Caki2 (cell line): ENCODE data around the gene ARID1B. TPM values are rescaled to one million over a fixed set of nuclear protein-coding genes. Genes with fewer than 3 reads are reported as not detected.

Experiments
- DNase-seq: peaks from one replicate; pipeline ENCODE4 v3.0.0-alpha.2; 2015; ENCODE audit warnings: low read depth
- in situ Hi-C: cut with HindIII; loops from 2 replicates; pipeline ENCODE4 v1.10.0; 2016; ENCODE audit warnings: low sequenced_read_pairs, low pct_unique_long_range_greater_than_20kb, mixed read lengths
- total RNA-seq: library from RNA; depleted of rRNA; stranded (reverse); fragments of >200 nt; shearing (Covaris generic); gene quantifications from 2 replicates; pipeline ENCODE4 v1.2.3, GENCODE V29; 2014; ENCODE audit warnings: low replicate concordance

The ARID1B gene
- total RNA-seq, 1 experiment from 2014 or later, result 6.9 TPM

DNA sequence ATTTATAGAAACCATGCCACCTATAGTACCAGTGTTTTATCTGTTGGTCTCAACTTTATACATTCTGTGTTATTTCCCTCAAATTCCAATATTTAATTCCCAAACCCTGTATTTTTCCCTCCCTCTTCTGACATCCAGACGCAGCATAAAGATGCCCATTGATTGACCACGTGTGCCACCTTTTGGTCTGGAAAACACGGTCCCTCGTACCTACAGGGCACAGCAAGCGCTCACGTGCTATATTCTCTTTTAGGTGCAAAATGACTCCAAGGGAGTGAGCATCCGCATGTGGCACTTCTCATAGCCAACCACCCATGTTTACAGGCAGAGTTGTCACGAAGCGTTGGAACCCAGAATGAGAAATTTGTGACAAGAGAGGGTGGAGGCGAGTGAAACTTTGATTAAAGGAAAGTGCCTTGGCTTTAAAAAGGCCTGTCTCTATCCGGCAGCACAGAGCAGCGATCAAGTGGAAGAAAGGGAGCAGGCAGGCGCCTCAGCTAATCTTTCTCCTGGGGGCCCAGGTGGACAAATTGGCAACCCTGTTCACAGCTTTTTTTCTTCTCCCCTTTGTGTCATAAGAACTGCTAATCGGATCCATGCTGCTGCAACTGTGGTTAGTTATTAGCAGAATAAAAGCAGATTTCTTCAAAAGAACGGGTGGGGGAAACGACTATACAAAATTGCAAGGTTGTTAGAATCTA lies 320.2 kb downstream of the ARID1B start:
- no peak for DNase-seq
- in situ Hi-C loops, result no loop called here

- no peak for DNase-seq
- in situ Hi-C loops, result no loop called here
These were observed 321.8 kb downstream of the ARID1B start for GRCh38 chr6:157098999-157099398.

- in situ Hi-C loops, result no loop called here
- DNase-seq, result no peak
These were observed 322.9 kb downstream of the ARID1B start for GRCh38 chr6:157099912-157100593.

DNA sequence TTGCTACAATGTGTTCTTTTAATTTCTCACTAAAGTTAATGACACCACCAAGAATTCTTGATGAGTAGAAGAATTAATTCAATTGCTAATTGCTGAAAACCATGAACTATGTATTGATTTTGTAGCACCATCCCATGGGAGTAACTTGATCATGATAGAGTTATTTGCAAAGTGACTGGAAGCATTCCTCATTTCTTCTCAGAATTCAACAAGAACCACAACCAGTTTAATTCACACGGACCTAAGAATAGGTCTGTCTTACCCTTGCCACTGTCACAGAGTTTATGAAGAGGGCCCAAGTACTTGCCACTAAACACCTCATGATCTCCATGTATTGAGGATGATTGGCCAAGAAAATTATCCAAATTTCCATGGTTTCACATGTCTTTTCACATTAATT lies 324.0 kb downstream of the ARID1B start:
- in situ Hi-C loops, result no loop called here
- DNase-seq, result no peak

- in situ Hi-C loops, result no loop called here
- DNase-seq, result no peak
These were observed 327.6 kb downstream of the ARID1B start for GRCh38 chr6:157104803-157105202.

DNA sequence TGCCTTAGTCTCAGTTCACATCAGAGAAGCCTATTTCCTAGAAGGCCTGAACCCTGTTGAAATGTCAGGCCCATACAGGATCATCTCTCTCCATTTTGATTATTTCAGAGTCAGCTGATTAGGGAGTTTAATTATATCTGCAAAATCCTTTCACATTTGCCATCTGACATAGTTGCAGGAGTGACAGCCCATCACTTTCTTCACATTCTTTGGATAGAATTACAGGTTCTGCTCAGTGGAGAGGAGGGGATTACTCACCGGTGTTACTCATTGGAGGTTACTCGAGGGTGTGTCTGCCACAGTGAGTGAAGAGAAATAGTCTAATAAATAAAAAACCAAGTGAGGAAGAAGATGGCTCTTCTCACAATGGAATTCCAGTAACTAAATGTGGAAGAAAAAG lies 329.3 kb downstream of the ARID1B start:
- in situ Hi-C loops, result no loop called here
- DNase-seq, result peak; percentile 57

GRCh38 chr6:157107571-157107914 lies 330.4 kb downstream of the ARID1B start:
- in situ Hi-C loops, result no loop called here
- DNase-seq, result no peak

GRCh38 chr6:157107915-157108651 lies 330.9 kb downstream of the ARID1B start:
- peak; percentile 60 for DNase-seq
- in situ Hi-C loops, result no loop called here

GRCh38 chr6:157108923-157109322 lies 331.7 kb downstream of the ARID1B start:
- in situ Hi-C loops, result no loop called here
- no peak for DNase-seq

DNA sequence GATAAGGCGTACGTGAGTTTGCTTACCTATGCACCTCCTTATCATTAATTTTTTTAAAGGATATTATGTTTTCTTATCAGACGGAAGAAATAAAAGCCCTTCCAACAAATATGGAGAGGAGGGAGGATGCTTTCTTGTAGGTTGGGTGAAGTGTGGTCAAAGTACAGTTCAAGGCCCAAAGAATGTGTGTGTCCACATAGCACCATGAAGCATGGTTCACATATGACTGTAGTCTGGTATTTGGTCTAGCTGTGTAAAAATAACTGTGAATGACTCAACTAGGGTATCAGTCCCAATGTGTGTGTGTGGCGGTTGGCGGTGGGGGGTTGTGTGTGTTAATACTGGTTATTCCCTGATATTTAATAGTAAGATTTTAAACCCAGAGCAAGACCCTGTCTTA lies 333.4 kb downstream of the ARID1B start:
- in situ Hi-C loops, result no loop called here
- no peak for DNase-seq

DNA sequence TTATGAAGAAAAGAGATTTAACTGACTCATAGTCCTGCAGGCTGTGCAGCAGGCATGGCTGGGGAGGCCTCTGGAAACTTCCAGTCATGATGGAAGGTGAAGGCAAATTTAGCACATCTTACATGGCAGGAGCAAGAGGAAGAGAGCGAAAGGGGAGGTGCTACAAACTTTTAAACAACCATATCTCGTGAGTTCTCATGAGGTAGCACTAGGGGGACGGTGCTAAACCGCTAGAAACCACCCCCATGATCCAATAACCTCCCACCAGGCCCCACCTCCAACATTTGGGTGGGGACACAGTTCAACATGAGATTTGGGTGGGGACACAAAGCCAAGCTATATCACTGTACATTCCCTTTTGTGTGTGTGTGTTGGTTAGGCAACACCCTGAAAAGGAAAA lies 336.2 kb downstream of the ARID1B start:
- DNase-seq, result no peak
- in situ Hi-C loops, result no loop called here

GRCh38 chr6:157116426-157116825 lies 339.2 kb downstream of the ARID1B start:
- no peak for DNase-seq
- in situ Hi-C loops, result no loop called here

GRCh38 chr6:157117431-157118095 lies 340.4 kb downstream of the ARID1B start:
- in situ Hi-C loops, result no loop called here
- DNase-seq, result no peak

GRCh38 chr6:157119502-157120027 lies 342.4 kb downstream of the ARID1B start:
- DNase-seq, result no peak
- in situ Hi-C loops, result no loop called here

- in situ Hi-C loops, result no loop called here
These were observed 343.5 kb downstream of the ARID1B start for GRCh38 chr6:157120534-157121232.

DNA sequence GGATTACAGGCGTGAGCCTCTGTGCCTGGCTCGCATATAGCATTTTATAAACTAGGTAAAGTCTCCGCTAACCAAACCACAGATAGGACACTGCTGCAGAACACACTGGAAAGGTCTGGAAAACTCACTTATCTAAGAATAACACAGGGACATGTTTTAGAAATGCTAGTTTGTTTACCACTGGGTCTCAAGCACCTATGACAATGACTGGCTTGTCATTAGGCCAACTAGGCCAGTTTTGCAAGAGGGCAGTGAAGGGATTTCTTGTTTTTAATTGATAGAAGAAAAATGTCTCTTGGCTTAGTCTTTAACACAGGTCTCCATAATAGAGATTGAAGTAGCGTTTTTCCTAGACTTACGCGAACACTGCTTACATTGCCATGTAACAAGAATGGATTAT lies 344.7 kb downstream of the ARID1B start:
- in situ Hi-C loops, result no loop called here
- DNase-seq, result no peak

More at GRCh38 chr6:157120534-157121232, 343.5 kb downstream of the ARID1B start:
- no peak for DNase-seq

DNA sequence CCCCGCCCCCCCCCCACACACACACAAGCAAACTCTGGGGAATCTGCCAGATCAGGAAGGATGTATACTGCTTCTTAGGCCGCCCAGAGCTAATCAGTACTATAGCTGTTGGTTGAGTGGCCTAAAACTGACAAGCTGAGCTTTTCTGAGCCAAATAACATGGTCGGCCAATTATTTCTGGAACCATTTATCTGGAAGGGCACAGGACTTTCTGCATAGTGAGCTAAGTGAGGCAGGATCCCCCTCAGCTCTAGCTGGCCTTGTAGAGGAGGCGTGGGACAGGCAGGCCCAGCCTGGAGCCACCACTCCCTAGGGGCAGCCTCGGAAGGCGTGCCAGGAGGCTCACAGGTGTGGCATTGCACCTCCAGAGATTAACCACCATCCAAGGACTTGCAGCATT lies 346.1 kb downstream of the ARID1B start:
- DNase-seq, result no peak
- in situ Hi-C loops, result no loop called here
